GM21737 (cell line): ENCODE measurements around the gene CLEC16A.

Source experiments
- ATAC-seq: cut with Tn5 transposase; IDR thresholded peaks from one replicate; pipeline ENCODE4 v1.9.1; 2021; ENCODE audit warnings: mild to moderate bottlenecking, moderate library complexity; ENCODE audit not compliant: unreplicated experiment

CLEC16A gene

GRCh38 chr16:11149011-11149616 lies 204.8 kb downstream of the CLEC16A start:
- no peak for ATAC-seq

- ATAC-seq: no peak
Observed at GRCh38 chr16:11150190-11150589, 205.8 kb downstream of the CLEC16A start.

- no peak for ATAC-seq
Observed at GRCh38 chr16:11151156-11151884, 207.0 kb downstream of the CLEC16A start.

GRCh38 chr16:11151885-11152629 lies 207.7 kb downstream of the CLEC16A start:
- no peak for ATAC-seq

- ATAC-seq: no peak
Observed at GRCh38 chr16:11152677-11153331, 208.4 kb downstream of the CLEC16A start.

- ATAC-seq: no peak
Observed at GRCh38 chr16:11155284-11155806, 211.0 kb downstream of the CLEC16A start.

GRCh38 chr16:11156401-11156800 lies 212.0 kb downstream of the CLEC16A start:
- ATAC-seq: no peak

- ATAC-seq: peak; percentile 53
Observed at GRCh38 chr16:11157143-11157542, 212.8 kb downstream of the CLEC16A start.

- no peak for ATAC-seq
Observed at GRCh38 chr16:11158018-11158417, 213.7 kb downstream of the CLEC16A start.

- ATAC-seq: no peak
Observed at GRCh38 chr16:11159282-11159681, 214.9 kb downstream of the CLEC16A start.

- ATAC-seq: no peak
Observed at GRCh38 chr16:11160676-11161115, 216.3 kb downstream of the CLEC16A start.

- no peak for ATAC-seq
Observed at GRCh38 chr16:11161439-11161838, 217.1 kb downstream of the CLEC16A start.

GRCh38 chr16:11161974-11162373 lies 217.6 kb downstream of the CLEC16A start:
- no peak for ATAC-seq

GRCh38 chr16:11162586-11163268 lies 218.4 kb downstream of the CLEC16A start:
- no peak for ATAC-seq

GRCh38 chr16:11163761-11164261 lies 219.4 kb downstream of the CLEC16A start:
- no peak for ATAC-seq

- no peak for ATAC-seq
Observed at GRCh38 chr16:11164482-11165270, 220.3 kb downstream of the CLEC16A start.

- ATAC-seq: no peak
Observed at GRCh38 chr16:11165349-11165748, 221.0 kb downstream of the CLEC16A start.

GRCh38 chr16:11165894-11166665 lies 221.7 kb downstream of the CLEC16A start:
- no peak for ATAC-seq

GRCh38 chr16:11167581-11167980 lies 223.2 kb downstream of the CLEC16A start:
- ATAC-seq: no peak
